ENCODE results near the gene IRX4. TPM values are rescaled to one million over a fixed set of nuclear protein-coding genes. Genes with fewer than 3 reads are reported as not detected.
"Not testable (repeated sequence)": the region's sequence is repeated elsewhere in the genome, so short reads cannot be mapped to it uniquely, and the experiment has no call there.

The IRX4 gene
- polyA plus RNA-seq, 3 donors from 2014 or later: not detected

DNA sequence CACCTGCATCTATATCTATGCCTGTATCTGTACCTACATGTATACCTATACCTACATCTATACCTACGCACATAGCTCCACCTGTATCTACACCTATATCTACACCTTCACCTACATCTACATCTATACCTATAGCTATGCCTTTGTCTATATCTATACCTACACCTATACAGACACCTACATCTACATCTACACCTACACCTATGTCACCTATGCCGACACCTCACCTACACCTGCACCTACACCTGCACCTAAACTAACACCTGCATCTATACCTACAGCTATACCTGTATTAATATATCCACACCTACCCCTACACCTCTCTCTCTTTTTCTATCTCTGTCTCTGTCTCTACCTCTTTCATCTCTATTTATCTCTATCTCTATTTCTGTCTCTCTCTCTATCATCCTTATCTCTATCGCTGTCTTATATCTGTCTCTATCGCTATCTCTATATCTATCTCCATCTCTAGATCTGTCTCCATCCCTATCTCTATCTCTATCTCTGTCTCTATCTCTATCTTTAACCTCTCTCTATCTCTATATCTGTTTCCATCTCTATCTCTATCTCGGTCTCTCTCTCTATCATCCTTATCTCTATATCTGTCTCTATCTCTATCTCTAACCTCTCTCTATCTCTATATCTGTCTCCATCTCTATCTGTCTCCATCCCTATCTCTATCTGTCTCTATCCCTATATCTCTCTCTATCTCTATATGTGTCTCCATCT is 37.9 kb downstream of the IRX4 start:
- Mint-ChIP-seq H3K4me3 (no peak overlapping the region), H3K4me1 (no peaks in the 10 kb centered on the region), H3K9me3 (no peaks in the 10 kb centered on the region), H3K27ac (no peak overlapping the region), H3K27me3 (ENCODE audit: low read depth in 3 of 3) (peaks cover 2 to 3% (median 2%) of the 10 kb centered on the region in 3 donors), H3K36me3 (no peaks in the 10 kb centered on the region)
- no peak for DNase-seq

DNA sequence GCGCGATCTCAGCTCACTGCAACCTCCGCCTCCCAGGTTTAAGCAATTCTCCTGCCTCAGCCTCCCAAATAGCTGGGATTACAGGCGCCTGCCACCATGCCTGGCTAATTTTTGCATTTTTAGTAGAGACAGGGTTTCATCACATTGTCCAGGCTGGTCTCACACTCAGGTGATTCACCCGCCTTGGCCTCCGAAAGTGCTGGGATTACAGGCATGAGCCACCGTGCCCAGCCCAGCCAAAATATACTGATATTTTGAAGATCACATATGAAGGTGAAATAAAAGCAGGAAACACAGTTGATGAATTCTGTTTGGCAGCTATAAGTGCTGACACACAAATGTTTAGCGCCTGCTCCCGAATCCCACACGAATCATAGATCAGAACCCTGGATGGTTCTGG is 39.0 kb downstream of the IRX4 start:
- not testable (repeated sequence) for H3K4me1 Mint-ChIP-seq, H3K27ac Mint-ChIP-seq

DNA sequence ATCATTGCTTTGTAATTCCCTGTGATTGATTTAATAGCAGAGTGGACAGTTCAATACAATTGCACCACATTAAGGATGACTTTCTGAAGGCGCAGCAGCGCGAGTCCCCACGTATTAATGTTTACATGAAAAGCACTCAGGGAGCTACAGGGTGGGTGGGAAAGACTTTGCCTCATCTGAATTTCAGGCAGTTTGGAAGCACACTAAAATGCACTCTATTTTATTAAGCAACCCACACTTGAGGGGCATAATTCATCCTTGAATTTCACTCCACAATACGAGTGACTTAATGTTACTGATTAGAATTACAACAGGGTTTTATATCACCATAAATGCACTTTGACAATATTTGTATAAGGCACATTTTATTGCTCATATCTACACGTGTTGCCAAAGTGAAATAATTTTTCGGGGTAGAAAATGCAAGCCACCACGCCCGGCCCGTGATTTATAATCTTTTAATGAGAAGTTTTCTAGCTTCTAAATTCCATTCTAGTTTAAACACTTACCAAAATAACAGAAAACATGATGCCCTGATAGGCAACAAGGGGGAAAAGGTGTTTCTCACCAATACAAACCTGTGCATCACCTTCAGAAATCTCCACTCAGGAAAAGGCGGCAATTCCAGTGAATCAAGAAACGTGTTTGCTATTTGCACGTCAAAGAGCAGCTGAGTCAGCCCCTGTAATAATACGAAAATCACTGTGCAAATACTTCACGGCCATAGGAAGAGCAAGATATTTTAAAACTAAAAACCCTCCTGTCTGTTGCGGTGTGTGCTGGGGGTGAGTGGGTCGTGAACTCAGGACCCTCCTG is 40.5 kb downstream of the IRX4 start:
- Mint-ChIP-seq H3K27me3 (ENCODE audit: low read depth in 3 of 3) (peaks cover 0 to 5% (median 2%) of the 10 kb centered on the region in 3 donors), H3K4me3 (no peak overlapping the region), H3K4me1 (no peaks in the 10 kb centered on the region), H3K36me3 (no peaks in the 10 kb centered on the region), H3K27ac (no peak overlapping the region), H3K9me3 (no peaks in the 10 kb centered on the region)
- no peak for DNase-seq

More for the DNA sequence above, 39.0 kb downstream of the IRX4 start:
- not testable (repeated sequence) for H3K36me3 Mint-ChIP-seq; H3K4me3 Mint-ChIP-seq; DNase-seq; H3K27me3 Mint-ChIP-seq (ENCODE audit: low read depth in 3 of 3); H3K9me3 Mint-ChIP-seq

DNA sequence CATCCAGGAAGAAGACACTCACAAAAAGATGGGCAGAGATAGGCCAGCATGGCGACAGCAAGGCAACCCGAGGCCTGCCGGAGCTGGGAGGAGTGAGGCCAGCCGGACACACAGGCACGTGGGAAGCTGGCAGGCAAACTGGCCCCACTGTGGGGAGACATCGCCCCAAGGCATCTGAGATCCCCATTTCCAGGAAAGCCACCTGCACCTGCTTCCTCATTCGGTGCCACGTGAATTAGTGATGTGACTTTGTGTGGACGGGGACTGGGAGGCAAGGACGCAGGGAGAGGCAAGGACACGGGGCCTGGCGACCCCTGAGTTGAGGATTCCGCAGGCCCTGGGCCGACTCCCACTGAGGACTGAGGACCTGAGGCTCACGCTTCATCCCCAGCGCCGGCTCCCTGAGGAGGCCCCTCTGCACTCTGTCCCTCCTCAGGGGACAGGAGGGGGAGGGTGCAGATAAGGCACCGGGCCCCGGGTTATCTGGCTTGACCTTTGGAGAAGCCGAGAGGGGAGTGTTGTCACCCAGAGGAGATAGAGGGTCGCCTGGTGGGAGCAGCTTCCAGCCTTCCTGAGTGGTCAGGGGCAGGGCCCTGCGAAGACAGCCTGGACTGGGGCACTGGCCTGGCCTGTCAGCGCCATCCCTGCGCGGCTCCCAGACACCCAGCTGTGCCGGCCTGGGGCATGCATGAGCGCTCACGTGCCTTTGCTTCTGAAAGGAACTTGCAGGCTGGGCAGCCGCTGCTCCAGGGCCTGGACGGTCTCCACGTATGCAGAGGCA is 41.8 kb downstream of the IRX4 start:
- Mint-ChIP-seq H3K4me1 (no peaks in the 10 kb centered on the region), H3K27me3 (ENCODE audit: low read depth in 3 of 3) (peaks cover 0 to 5% (median 2%) of the 10 kb centered on the region in 3 donors), H3K4me3 (no peak overlapping the region), H3K36me3 (no peaks in the 10 kb centered on the region), H3K27ac (no peak overlapping the region), H3K9me3 (no peaks in the 10 kb centered on the region)
- DNase-seq: no peak

DNA sequence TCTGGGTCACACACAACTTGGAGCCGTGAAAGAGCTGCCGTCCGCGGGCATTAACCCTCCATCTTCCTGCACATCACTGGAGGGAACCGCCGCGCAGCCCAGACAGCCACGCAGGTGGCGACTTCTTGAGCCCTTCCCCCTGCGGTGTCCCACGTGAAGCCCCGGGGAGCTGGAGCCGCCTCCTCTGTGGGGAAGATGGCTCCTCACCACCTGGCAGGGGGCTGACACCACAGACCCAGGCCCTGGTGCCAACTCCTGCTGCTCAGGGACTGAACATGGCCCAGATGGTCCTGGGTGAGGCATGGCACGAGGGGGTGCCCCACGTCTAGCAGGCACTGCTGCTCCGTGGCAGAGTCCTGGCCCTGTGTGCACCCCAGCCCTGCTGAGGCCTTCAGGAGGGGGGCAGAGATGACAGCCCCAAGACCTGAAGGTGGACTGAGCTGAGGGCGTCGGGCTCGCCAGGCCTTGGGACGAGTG is 42.6 kb downstream of the IRX4 start:
- no peak for DNase-seq

DNA sequence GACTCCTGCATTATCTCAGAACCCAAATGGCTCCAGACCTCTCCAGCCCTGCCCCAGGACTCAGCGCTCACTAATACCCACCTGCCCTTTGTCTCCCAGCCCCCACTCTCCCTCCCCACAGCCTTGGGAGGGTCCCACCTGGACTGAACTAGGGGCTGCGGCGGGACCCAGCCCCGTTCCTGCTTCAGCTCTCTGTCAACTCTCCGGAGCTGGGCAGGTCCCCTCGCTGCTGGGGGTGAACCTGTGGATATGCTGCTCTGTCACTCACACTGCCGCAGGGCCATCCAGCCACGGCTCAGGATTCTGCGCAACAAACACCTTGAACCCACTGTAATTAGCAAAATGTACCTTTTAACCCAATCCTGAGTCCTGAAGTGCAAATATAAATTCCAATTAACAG is 44.7 kb downstream of the IRX4 start:
- Mint-ChIP-seq H3K27ac (no peak overlapping the region), H3K36me3 (no peaks in the 10 kb centered on the region)

More for the DNA sequence above, 42.6 kb downstream of the IRX4 start:
- Mint-ChIP-seq H3K27me3 (ENCODE audit: low read depth in 3 of 3) (peaks cover 0 to 5% (median 2%) of the 10 kb centered on the region in 3 donors), H3K36me3 (no peaks in the 10 kb centered on the region), H3K9me3 (no peaks in the 10 kb centered on the region), H3K4me1 (no peaks in the 10 kb centered on the region), H3K4me3 (no peak overlapping the region), H3K27ac (no peak overlapping the region)

DNA sequence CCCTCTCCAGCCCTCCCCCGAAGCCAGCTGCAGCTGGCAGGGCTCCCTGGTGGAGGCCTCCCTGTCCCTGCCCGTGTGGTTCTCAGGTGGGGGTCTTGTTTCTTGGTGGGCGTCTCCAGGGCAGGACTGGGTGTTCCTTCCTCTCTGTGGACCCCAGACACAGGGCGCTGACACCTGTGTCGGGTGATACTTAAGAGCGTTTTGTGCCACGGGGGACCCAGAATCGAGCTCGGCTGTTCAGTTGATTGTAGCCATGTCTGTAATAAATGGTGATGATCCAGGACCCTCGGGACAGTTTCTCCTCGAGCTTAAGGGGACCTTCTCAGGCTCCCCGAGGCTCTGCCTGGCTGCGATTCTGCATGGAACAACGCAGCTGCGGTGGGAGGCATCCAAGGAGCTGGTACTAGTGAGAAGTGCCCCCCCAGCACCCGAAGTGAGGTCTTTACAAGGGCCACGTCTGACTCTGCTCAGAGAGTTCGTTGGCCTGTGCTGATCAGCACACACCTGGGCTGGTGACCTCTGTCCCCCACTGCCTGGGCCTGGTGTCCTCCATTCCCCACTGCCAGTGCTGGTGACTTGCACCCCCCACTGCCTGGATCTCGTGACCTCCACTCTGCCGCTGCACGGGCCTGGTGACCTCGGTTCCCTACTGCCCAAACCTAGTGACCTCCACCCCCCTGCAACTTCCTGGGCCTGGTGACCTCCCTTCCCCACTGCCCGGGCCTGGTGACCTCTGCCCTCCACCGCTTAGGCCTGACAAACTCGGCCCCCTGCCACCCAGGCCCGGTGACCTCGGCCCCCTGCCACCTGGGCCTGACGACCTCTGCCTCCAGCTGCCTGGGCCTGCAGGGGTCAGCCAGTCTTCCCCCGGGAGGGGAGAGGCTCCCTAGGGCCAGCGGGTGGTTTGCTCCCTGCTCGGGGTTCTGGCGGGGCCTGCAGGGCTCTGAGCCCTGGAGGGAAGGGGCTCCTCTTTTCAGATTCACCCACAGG is 45.5 kb downstream of the IRX4 start:
- peaks cover 0 to 5% (median 2%) of the 10 kb centered on the region in 3 donors for H3K27me3 Mint-ChIP-seq (ENCODE audit: low read depth in 3 of 3)
- H3K4me1 Mint-ChIP-seq: peaks cover 4 to 7% of the 10 kb centered on the region in 2 donors
- no peaks in the 10 kb centered on the region for H3K9me3 Mint-ChIP-seq
- no peaks in the 10 kb centered on the region for H3K36me3 Mint-ChIP-seq
- DNase-seq: no peak
- H3K4me3 Mint-ChIP-seq: no peak overlapping the region
- H3K27ac Mint-ChIP-seq: no peak overlapping the region

More for the DNA sequence above, 44.7 kb downstream of the IRX4 start:
- DNase-seq: no peak
- Mint-ChIP-seq H3K9me3 (no peaks in the 10 kb centered on the region), H3K4me1 (no peaks in the 10 kb centered on the region), H3K4me3 (no peak overlapping the region), H3K27me3 (ENCODE audit: low read depth in 3 of 3) (peaks cover 0 to 5% (median 2%) of the 10 kb centered on the region in 3 donors)

DNA sequence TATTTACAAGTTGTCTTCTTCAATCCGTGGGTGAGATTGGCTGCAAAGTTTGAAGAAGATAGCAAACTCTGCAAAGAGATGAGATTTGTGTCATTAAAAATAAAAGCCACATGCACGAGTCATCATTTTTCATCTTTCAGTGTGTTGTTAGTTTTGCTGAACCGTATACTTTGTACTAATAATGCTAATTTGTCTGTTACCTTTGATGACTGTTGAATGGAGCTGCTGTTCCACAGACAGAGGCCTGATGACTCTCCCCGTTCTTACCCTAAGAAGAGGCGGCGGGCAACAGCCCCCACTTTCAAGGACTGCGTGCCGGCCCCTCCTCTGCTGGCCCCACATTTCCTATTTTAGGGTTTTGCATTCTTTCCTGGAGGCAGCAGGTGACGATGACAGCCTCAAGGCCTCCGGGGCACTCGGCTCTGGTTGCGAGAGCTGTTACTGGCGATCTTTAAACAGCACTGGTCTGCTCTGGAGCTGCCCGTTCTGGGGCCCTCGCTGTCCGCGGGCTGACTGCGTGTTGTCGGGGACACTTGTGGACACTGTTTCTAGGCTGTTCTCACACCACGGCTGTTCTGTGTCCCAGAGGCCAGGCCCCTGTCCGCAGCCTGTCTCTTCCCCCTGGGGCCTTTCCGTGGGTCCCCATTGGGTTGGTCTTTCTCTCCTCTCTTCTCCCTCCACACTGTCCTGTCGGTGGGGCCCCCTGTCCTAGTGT is 46.4 kb downstream of the IRX4 start:
- H3K4me3 Mint-ChIP-seq: no peak overlapping the region
- H3K27ac Mint-ChIP-seq: no peak overlapping the region
- H3K4me1 Mint-ChIP-seq: peaks cover 4 to 10% of the 10 kb centered on the region in 2 donors
- peaks cover 0 to 7% (median 2%) of the 10 kb centered on the region in 3 donors for H3K27me3 Mint-ChIP-seq (ENCODE audit: low read depth in 3 of 3)
- no peak for DNase-seq
- no peaks in the 10 kb centered on the region for H3K9me3 Mint-ChIP-seq
- H3K36me3 Mint-ChIP-seq: peaks cover 0 to under 1% (median 0%) of the 10 kb centered on the region in 3 donors

DNA sequence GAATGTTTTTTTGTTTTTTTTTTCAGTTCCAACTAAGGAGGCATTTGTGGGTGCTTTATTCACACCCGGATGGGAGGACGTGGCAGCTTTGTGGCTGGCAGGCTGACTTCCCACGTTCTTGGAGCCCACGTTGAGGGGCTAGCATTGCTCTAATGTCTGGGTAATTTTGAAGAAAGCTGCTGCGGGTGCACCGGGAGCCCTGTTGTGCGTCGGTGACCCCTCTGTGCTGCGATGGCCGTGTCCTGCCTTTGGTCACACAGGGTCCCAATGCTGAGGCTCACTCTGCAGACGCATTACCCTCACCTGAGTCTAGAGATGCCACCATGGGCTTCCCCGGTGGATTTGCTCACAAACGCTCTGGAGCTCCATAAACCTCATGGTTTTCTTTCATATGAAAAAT is 47.3 kb downstream of the IRX4 start:
- peaks cover 0 to 7% (median 2%) of the 10 kb centered on the region in 3 donors for H3K27me3 Mint-ChIP-seq (ENCODE audit: low read depth in 3 of 3)
- H3K4me1 Mint-ChIP-seq: peaks cover 4 to 10% of the 10 kb centered on the region in 2 donors

DNA sequence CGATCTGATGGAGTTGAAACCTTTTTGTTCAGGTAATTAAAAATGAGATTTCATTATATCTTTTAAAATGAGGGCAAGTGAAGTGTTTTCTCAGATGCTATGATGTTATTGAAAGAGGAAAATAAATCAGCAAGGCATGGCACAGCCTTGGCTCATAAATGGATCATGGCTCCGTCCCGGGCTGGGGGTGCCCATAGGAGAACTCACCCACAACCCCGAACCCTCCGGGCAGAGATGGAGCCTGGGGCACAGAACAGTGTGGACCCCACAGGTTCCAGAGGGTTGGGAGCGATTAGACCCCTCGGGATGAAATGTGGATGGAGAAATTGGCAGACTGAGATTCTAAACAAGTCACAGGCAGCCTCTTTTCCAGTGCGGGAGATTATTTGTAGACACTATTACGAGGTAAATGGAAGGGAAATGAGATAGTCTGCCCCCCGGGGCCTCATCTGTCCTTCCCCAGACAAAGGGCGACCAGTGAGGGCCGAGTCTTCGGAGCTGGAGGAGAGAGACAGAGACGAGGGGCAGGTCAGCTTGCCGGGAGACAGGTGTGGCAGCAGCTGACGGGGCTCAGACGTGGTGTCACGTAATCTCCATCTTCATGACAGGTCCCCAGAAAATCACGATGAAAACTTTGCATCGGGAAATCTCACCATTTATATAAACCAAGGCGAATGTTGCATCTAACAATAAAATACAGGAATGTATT is 47.9 kb downstream of the IRX4 start:
- no peak overlapping the region for H3K4me3 Mint-ChIP-seq
- H3K27ac Mint-ChIP-seq: no peak overlapping the region
- no peaks in the 10 kb centered on the region for H3K9me3 Mint-ChIP-seq
- H3K4me1 Mint-ChIP-seq: peaks cover 4 to 10% of the 10 kb centered on the region in 2 donors
- H3K36me3 Mint-ChIP-seq: peaks cover 3 to 9% (median 8%) of the 10 kb centered on the region in 3 donors
- DNase-seq: no peak
- H3K27me3 Mint-ChIP-seq (ENCODE audit: low read depth in 3 of 3): peaks cover 0 to 7% (median 2%) of the 10 kb centered on the region in 3 donors

More for the DNA sequence above, 47.3 kb downstream of the IRX4 start:
- H3K27ac Mint-ChIP-seq: peak overlapping the region in 1 of 6 donors; percentile 52
- H3K4me3 Mint-ChIP-seq: no peak overlapping the region
- peaks cover 3 to 5% (median 4%) of the 10 kb centered on the region in 3 donors for H3K36me3 Mint-ChIP-seq
- no peak for DNase-seq
- no peaks in the 10 kb centered on the region for H3K9me3 Mint-ChIP-seq

DNA sequence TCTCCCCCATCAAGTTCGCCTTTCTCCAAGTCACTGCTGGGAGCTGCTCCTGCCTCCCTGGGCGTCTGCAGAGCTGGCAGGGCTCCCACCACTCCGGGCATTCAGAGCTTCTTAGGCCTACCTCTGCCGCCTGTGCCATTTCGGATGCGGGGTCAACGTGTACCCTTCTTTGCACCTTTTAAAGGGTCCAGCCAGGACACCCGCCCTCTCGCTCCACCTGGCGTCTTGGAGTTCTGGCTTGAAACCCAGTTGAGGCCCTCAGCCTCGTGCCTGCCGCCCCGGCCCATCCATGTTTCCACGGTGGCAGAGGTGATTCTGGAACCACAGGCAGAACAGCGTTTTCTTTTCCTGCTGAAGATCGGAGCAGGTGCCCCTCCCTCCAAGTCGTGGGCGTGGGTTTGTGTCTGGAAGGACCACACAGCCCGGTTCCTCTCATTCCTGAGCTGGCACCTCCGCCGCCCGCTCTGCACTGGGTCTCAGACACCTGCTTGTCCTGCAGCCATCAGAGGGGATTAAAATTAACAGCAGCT is 48.6 kb downstream of the IRX4 start:
- no peak for DNase-seq
- Mint-ChIP-seq H3K27ac (no peak overlapping the region), H3K27me3 (ENCODE audit: low read depth in 3 of 3) (peaks cover 0 to 2% (median 2%) of the 10 kb centered on the region in 3 donors), H3K9me3 (no peaks in the 10 kb centered on the region), H3K36me3 (peaks cover 3 to 11% (median 10%) of the 10 kb centered on the region in 3 donors), H3K4me1 (peaks cover 4 to 10% of the 10 kb centered on the region in 2 donors), H3K4me3 (no peak overlapping the region)

All from immature natural killer cell (primary cell).